ENCODE results near the gene GXYLT2.

Gene GXYLT2

DNA sequence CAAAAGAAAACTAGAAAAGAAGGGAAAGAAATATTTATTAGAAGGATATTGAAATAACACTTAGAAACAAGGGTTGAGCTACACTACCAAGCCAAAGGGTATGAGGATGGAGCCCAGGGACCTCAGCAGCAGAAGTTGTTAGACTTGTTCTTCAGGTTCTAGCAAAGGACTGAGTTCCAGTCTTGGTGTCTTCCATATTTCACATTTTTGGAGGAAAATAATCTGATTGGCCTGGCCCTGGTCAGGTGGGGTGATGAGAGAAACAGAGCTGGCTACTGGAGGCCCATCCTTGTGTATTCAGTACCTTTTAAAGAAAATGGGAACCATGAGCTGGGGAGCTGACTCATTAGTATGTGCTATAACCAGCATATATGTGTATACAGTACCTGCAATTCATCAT lies 137.0 kb downstream of the GXYLT2 start:
- no peak for DNase-seq

DNA sequence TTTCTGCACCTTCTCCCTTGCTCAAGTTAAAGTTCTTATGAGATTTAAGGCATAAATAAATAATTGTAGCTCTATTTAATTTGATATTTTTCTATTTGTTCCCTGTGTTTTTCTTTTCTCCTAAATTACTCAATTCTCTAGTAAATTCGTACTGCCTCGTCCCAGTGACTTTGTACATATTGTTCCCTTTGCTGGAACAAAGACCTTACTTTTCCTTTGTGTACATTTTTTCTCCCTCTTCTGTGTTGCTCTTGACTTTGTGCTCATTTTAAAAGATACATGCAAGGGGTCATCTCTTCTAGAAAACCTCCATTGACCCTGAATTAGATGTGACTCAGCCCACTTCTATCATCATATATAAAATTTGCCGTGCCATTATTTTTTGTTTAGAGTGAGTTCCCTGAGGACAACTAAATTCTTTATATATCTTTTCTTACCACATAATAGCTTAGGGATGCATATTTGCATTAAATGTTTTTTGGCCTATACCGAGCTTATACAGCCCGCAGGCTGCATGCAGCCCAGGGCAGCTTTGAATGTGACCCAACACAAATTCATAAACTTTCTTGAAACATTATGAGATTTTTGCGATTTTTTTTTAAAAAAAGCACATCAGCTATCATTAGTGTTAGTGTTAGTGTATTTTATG lies 138.4 kb downstream of the GXYLT2 start:
- no peak for DNase-seq
